HepG2 (cell line): ENCODE measurements around the gene INF2. TPM values are rescaled to one million over a fixed set of nuclear protein-coding genes. Genes with fewer than 3 reads are reported as not detected.

Experiments
- CCAR2 ChIP-seq: fragments of 200-400 bp; formaldehyde crosslinking; optimal IDR thresholded peaks from 2 replicates; pipeline ENCODE3; 2018; ENCODE audit warnings: low read depth, mild to moderate bottlenecking, low read length, moderate library complexity
- CREB3 ChIP-seq: sonication (generic); formaldehyde crosslinking; IDR thresholded peaks from 2 replicates; pipeline ENCODE4 v1.5.0; 2020; ENCODE audit warnings: missing genetic modification reagents
- DNMT3B ChIP-seq: conservative IDR thresholded peaks from 2 replicates; pipeline ENCODE4 v1.6.1; 2016; ENCODE audit warnings: missing biosample characterization, control low read depth
- KAT2B ChIP-seq: fragments of 150-350 bp; IDR thresholded peaks from 2 replicates; pipeline ENCODE4 v1.6.1; 2014; ENCODE audit warnings: low read depth, low read length, borderline replicate concordance
- MAF1 ChIP-seq: sonication (generic); formaldehyde crosslinking; IDR thresholded peaks from 2 replicates; pipeline ENCODE4 v1.5.0; 2020; ENCODE audit warnings: missing genetic modification reagents, borderline replicate concordance
- MYNN ChIP-seq: sonication (generic); formaldehyde crosslinking; IDR thresholded peaks from 2 replicates; pipeline ENCODE4 v1.4.0; 2020; ENCODE audit warnings: mild to moderate bottlenecking, low read depth, missing genetic modification reagents
- MZF1 ChIP-seq: sonication (generic); formaldehyde crosslinking; IDR thresholded peaks from 2 replicates; pipeline ENCODE4 v1.8.1; 2023; ENCODE audit warnings: mild to moderate bottlenecking, missing genetic modification reagents, borderline replicate concordance
- NCOA5 ChIP-seq: sonication (generic); formaldehyde crosslinking; IDR thresholded peaks from 2 replicates; pipeline ENCODE4 v1.4.0; 2020; ENCODE audit warnings: missing genetic modification reagents
- NR2F1 ChIP-seq, 2 experiments: fragments of 450-650 bp in 1 of 2; formaldehyde crosslinking in 1 of 2; IDR thresholded peaks; 2 replicates each; pipeline versions ENCODE4 v1.5.0 to v1.6.1; 2016 to 2020; ENCODE audit warnings: mild to moderate bottlenecking in 1 of 2, missing compliant biosample characterization in 1 of 2, missing genetic modification reagents in 1 of 2, moderate library complexity in 1 of 2
- PHB2 ChIP-seq: fragments of 450-650 bp; IDR thresholded peaks from 2 replicates; pipeline ENCODE4 v1.6.1; 2018; ENCODE audit not compliant: partially characterized antibody
- POLR2A ChIP-seq, 2 experiments: IDR thresholded peaks; 2 replicates each; pipeline ENCODE4 v1.6.1; 2011; ENCODE audit warnings: low read depth in 2 of 2, low read length in 2 of 2, mild to moderate bottlenecking in 1 of 2, moderate library complexity in 1 of 2; ENCODE audit not compliant: insufficient read depth in 1 of 2
- PRDM4 ChIP-seq: sonication (generic); formaldehyde crosslinking; IDR thresholded peaks from 2 replicates; pipeline ENCODE4 v1.9.0; 2021; ENCODE audit warnings: missing genetic modification reagents, borderline replicate concordance
- RBFOX2 ChIP-seq: fragments of 200-400 bp; formaldehyde crosslinking; IDR thresholded peaks from 2 replicates; pipeline ENCODE4 v1.6.1; 2017; ENCODE audit warnings: low read depth, mild to moderate bottlenecking, low read length
- SIN3B ChIP-seq: fragments of 150-350 bp; IDR thresholded peaks from 2 replicates; pipeline ENCODE4 v1.6.1; 2014; ENCODE audit warnings: low read length
- SKI ChIP-seq: fragments of 450-650 bp; IDR thresholded peaks from one replicate; pipeline ENCODE4 v1.6.1; 2018; ENCODE audit warnings: mild to moderate bottlenecking; ENCODE audit not compliant: partially characterized antibody
- SMARCE1 ChIP-seq: fragments of 450-650 bp; IDR thresholded peaks from 2 replicates; pipeline ENCODE4 v1.6.1; 2017; ENCODE audit warnings: borderline replicate concordance
- SMYD3 ChIP-seq: sonication (generic); formaldehyde crosslinking; IDR thresholded peaks from 2 replicates; pipeline ENCODE4 v1.8.1; 2023; ENCODE audit warnings: mild to moderate bottlenecking, missing genetic modification reagents
- ZNF33A ChIP-seq: sonication (generic); formaldehyde crosslinking; IDR thresholded peaks from 2 replicates; pipeline ENCODE4 v1.5.1; 2020; ENCODE audit warnings: missing genetic modification reagents, mild to moderate bottlenecking, moderate library complexity, borderline replicate concordance
- ZNF446 ChIP-seq: sonication (generic); formaldehyde crosslinking; IDR thresholded peaks from 2 replicates; pipeline ENCODE4 v1.5.0; 2020; ENCODE audit warnings: mild to moderate bottlenecking, missing genetic modification reagents
- ZNF670 ChIP-seq: sonication (generic); formaldehyde crosslinking; IDR thresholded peaks from 2 replicates; pipeline ENCODE4 v1.8.0; 2022; ENCODE audit warnings: mild to moderate bottlenecking, missing genetic modification reagents, borderline replicate concordance
- ZNF7 ChIP-seq: IDR thresholded peaks from 2 replicates; pipeline ENCODE4 v1.6.1; 2016; ENCODE audit warnings: missing biosample characterization, missing genetic modification reagents
- ZNF850 ChIP-seq: sonication (generic); formaldehyde crosslinking; conservative IDR thresholded peaks from 2 replicates; pipeline ENCODE4 v1.9.0; 2021; ENCODE audit warnings: mild to moderate bottlenecking, missing genetic modification reagents
- polyA plus RNA-seq, 8 experiments: library from polyadenylated mRNA; depleted of rRNA in 3 of 8; stranded (reverse) in 7 of 8; unstranded in 1 of 8; fragments of >200 nt; fragmentation: Illumina TruSeq in 4 of 8; extraction: Trizol in 4 of 8; gene quantifications; 2 replicates each; pipeline versions ENCODE4 v1.2.1 to v1.2.3, GENCODE V29; 2011 to 2016; ENCODE audit warnings: low read depth in 4 of 8, missing spikeins in 1 of 8, mixed read lengths in 1 of 8; ENCODE audit not compliant: insufficient read depth in 1 of 8
- total RNA-seq, 5 experiments: library from RNA; depleted of rRNA; stranded (reverse); fragments of >200 nt; fragmentation: Illumina TruSeq; extraction: Trizol; gene quantifications; 2 replicates each; pipeline ENCODE4 v1.2.3, GENCODE V29; 2016; ENCODE audit warnings: low read depth in 1 of 5
- TF ChIP-seq, protein P1 (sequence below): IDR thresholded peaks from 2 replicates; pipeline ENCODE4 v1.6.1; 2016
- TF ChIP-seq, protein P2 (sequence below): IDR thresholded peaks from 2 replicates; pipeline ENCODE4 v1.6.1; 2016; ENCODE audit warnings: mild to moderate bottlenecking

The INF2 gene
- total and polyA plus RNA-seq, 2 of the 13 experiments (the other 11 are each of a cell fraction or from before 2014, with no cell fraction given) = 16.4 to 26.4 TPM

- TF ChIP-seq SIN3B (no peak), ZNF7 (no peak), NR2F1 (CRISPR knock-in tag; IDR thresholded peaks at IDR 0.05) (no peak), CREB3 (CRISPR knock-in tag) (no peak), DNMT3B (CRISPR knock-in tag) (no peak), PRDM4 (CRISPR knock-in tag) (no peak), SMYD3 (CRISPR knock-in tag) (no peak), POLR2A (IDR thresholded peaks at IDR 0.05; ENCODE audit: insufficient read depth in 1 of 2, low read depth in 2 of 2, low read length in 2 of 2) (peak in 1 of 2 experiments; percentile 50; a peak in 2 of 4 replicates), PHB2 (no peak), CCAR2 (no peak), ZNF446 (CRISPR knock-in tag) (no peak), RBFOX2 (peak; percentile 44; the same call in 1 of the 2 replicates), SKI (no peak), MAF1 (CRISPR knock-in tag) (no peak), NCOA5 (CRISPR knock-in tag) (no peak), ZNF850 (CRISPR knock-in tag) (peak; percentile 84; the same call in 1 of the 2 replicates), KAT2B (no peak), SMARCE1 (no peak), ZNF670 (CRISPR knock-in tag) (peak; percentile 70; the same call in 1 of the 2 replicates), MYNN (CRISPR knock-in tag) (no peak), ZNF33A (CRISPR knock-in tag) (no peak), MZF1 (no peak)
- TF ChIP-seq, protein P1, sequence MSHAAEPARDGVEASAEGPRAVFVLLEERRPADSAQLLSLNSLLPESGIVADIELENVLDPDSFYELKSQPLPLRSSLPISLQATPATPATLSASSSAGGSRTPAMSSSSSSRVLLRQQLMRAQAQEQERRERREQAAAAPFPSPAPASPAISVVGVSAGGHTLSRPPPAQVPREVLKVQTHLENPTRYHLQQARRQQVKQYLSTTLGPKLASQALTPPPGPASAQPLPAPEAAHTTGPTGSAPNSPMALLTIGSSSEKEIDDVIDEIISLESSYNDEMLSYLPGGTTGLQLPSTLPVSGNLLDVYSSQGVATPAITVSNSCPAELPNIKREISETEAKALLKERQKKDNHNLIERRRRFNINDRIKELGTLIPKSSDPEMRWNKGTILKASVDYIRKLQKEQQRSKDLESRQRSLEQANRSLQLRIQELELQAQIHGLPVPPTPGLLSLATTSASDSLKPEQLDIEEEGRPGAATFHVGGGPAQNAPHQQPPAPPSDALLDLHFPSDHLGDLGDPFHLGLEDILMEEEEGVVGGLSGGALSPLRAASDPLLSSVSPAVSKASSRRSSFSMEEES (CRISPR knock-in tag) = no peak
- TF ChIP-seq, protein P2, sequence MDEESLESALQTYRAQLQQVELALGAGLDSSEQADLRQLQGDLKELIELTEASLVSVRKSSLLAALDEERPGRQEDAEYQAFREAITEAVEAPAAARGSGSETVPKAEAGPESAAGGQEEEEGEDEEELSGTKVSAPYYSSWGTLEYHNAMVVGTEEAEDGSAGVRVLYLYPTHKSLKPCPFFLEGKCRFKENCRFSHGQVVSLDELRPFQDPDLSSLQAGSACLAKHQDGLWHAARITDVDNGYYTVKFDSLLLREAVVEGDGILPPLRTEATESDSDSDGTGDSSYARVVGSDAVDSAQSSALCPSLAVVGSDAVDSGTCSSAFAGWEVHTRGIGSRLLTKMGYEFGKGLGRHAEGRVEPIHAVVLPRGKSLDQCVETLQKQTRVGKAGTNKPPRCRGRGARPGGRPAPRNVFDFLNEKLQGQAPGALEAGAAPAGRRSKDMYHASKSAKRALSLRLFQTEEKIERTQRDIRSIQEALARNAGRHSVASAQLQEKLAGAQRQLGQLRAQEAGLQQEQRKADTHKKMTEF (CRISPR knock-in tag) = no peak
Observed at GRCh38 chr14:104689109-104689880, at the start of gene INF2 (continued).
